ENCODE data around the gene PITX3.
A peak's percentile ranks its signal among the peaks of the same experiment; 100 is the strongest.

DNA sequence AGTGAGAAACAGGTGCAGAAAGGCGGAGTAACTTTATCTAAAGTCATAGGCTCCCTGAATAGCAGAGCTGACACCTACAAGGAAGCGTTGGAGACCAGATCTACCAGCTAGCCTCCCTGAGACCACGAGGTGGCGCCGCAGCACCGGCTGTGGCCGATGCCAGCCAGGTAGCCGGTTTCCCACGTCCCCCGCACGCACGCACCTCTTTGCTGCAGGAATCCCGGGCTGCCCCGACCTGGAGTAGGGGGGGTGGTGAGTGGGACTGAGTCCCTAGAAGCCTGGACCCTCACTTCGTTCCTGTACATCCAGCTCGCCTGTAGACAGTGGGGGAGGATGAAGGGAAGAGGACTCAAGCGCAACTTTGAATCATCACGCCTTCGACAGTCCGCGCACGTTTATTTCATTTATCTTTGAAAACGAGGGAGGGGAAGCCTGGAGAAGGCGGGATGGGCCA lies 11.5 kb downstream of the PITX3 start:
- peak; percentile 89 for TF ChIP-seq SMC3 (conservative IDR thresholded peaks at IDR 0.05; ENCODE audit: insufficient read depth, low read depth, low read length)
- no peak for TF ChIP-seq TOE1 (IDR thresholded peaks at IDR 0.05; ENCODE audit: borderline replicate concordance)
- no peak for TF ChIP-seq TOE1 (CRISPR knock-in tag; IDR thresholded peaks at IDR 0.05; ENCODE audit: borderline replicate concordance, low read depth)
- no peak for TF ChIP-seq GATA2 (CRISPR knock-in tag; IDR thresholded peaks at IDR 0.05)
- TF ChIP-seq, protein P1, sequence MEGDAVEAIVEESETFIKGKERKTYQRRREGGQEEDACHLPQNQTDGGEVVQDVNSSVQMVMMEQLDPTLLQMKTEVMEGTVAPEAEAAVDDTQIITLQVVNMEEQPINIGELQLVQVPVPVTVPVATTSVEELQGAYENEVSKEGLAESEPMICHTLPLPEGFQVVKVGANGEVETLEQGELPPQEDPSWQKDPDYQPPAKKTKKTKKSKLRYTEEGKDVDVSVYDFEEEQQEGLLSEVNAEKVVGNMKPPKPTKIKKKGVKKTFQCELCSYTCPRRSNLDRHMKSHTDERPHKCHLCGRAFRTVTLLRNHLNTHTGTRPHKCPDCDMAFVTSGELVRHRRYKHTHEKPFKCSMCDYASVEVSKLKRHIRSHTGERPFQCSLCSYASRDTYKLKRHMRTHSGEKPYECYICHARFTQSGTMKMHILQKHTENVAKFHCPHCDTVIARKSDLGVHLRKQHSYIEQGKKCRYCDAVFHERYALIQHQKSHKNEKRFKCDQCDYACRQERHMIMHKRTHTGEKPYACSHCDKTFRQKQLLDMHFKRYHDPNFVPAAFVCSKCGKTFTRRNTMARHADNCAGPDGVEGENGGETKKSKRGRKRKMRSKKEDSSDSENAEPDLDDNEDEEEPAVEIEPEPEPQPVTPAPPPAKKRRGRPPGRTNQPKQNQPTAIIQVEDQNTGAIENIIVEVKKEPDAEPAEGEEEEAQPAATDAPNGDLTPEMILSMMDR (IDR thresholded peaks at IDR 0.05 in 2 of 3, conservative IDR thresholded peaks at IDR 0.05 in 1 of 3; ENCODE audit: insufficient read depth in 2 of 3, low read depth in 1 of 3, low read length in 3 of 3): peak; percentile 89 to 91 (median 91)
- no peak for TF ChIP-seq KAT7 (CRISPR knock-in tag; IDR thresholded peaks at IDR 0.05; ENCODE audit: borderline replicate concordance)
- no peak for TF ChIP-seq SP1 (CRISPR knock-in tag; IDR thresholded peaks at IDR 0.05)
- TF ChIP-seq ZBTB1 (CRISPR knock-in tag; IDR thresholded peaks at IDR 0.05; ENCODE audit: borderline replicate concordance, low read depth): no peak
- TF ChIP-seq POLR2A (conservative IDR thresholded peaks at IDR 0.05): no peak
- TF ChIP-seq, protein P2, sequence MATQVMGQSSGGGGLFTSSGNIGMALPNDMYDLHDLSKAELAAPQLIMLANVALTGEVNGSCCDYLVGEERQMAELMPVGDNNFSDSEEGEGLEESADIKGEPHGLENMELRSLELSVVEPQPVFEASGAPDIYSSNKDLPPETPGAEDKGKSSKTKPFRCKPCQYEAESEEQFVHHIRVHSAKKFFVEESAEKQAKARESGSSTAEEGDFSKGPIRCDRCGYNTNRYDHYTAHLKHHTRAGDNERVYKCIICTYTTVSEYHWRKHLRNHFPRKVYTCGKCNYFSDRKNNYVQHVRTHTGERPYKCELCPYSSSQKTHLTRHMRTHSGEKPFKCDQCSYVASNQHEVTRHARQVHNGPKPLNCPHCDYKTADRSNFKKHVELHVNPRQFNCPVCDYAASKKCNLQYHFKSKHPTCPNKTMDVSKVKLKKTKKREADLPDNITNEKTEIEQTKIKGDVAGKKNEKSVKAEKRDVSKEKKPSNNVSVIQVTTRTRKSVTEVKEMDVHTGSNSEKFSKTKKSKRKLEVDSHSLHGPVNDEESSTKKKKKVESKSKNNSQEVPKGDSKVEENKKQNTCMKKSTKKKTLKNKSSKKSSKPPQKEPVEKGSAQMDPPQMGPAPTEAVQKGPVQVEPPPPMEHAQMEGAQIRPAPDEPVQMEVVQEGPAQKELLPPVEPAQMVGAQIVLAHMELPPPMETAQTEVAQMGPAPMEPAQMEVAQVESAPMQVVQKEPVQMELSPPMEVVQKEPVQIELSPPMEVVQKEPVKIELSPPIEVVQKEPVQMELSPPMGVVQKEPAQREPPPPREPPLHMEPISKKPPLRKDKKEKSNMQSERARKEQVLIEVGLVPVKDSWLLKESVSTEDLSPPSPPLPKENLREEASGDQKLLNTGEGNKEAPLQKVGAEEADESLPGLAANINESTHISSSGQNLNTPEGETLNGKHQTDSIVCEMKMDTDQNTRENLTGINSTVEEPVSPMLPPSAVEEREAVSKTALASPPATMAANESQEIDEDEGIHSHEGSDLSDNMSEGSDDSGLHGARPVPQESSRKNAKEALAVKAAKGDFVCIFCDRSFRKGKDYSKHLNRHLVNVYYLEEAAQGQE (IDR thresholded peaks at IDR 0.05; ENCODE audit: borderline replicate concordance): peak; percentile 77
- TF ChIP-seq, protein P2 (CRISPR knock-in tag; IDR thresholded peaks at IDR 0.05; ENCODE audit: low read depth): no peak
- TF ChIP-seq NFIC (IDR thresholded peaks at IDR 0.05): no peak
- no peak for TF ChIP-seq ZNF143 (CRISPR knock-in tag; IDR thresholded peaks at IDR 0.05)
